HCT116 (cell line): Measurements from ENCODE around the gene CUEDC1. TPM values are rescaled to one million over a fixed set of nuclear protein-coding genes. Genes with fewer than 3 reads are reported as not detected.

Experiments
- ATAC-seq: fragments of 200-7000 bp; cut with Tn5 transposase; 2 replicates; pipeline ENCODE4 v1.9.1; 2020; ENCODE audit warnings: mild to moderate bottlenecking, moderate library complexity
- BruUV-seq: library from RNA; stranded (reverse); fragments of 400-500 nt; replicated peaks from 2 replicates; lab custom pipeline; 2021; lab: Mats Ljungman, UMichigan
- CTCF ChIA-PET: fragments of 300-600 bp; sonication (Branson Sonifier 250); formaldehyde crosslinking; loops from one replicate; lab custom pipeline; 2021; ENCODE audit warnings: antibody characterized with exemption; lab: Charles Lee
- POLR2A ChIA-PET: fragments of 300-600, 350-600 bp; sonication (Branson Sonifier 250); formaldehyde crosslinking; loops from one replicate; lab custom pipeline; 2021; ENCODE audit warnings: antibody characterized with exemption; lab: Charles Lee
- RAD21 ChIA-PET, 2 experiments: fragments of 300-600 bp; sonication (Branson Sonifier 250); formaldehyde crosslinking; loops; one replicate each; lab custom pipeline; 2023; ENCODE audit warnings: low total read pairs in 2 of 2; ENCODE audit not compliant: uncharacterized antibody in 2 of 2, unreplicated experiment in 2 of 2, low non-redundant PET in 1 of 2; lab: Charles Lee
- DNase-seq: peaks from one replicate; pipeline ENCODE4 v3.0.0-alpha.2; 2010; ENCODE audit warnings: low read depth, low spot score
- H2AFZ ChIP-seq: fragments of 200-600 bp; shearing (Covaris generic), sonication (generic); 2 replicates; pipeline ENCODE4 v1.6.1; 2017; ENCODE audit warnings: low read depth, mixed run types, mixed read lengths, antibody characterized with exemption, low read length; ENCODE audit not compliant: poor library complexity, severe bottlenecking
- H3K27ac ChIP-seq: 2 replicates; pipeline ENCODE4 v1.5.1; 2012; ENCODE audit warnings: low read depth, low read length
- H3K27me3 ChIP-seq: fragments of 200-600 bp; sonication (generic); 2 replicates; pipeline ENCODE4 v1.6.1; 2016; ENCODE audit warnings: mixed run types, low read length, mixed read lengths; ENCODE audit not compliant: insufficient read depth
- H3K36me3 ChIP-seq, 2 experiments: fragments of 200-500 bp in 1 of 2; fragments of 200-600 bp in 1 of 2; sonication (Bioruptor generic) in 1 of 2; sonication (generic) in 1 of 2; 2 replicates each; pipeline versions ENCODE4 v1.5.1 to v1.6.1; 2014 to 2016; ENCODE audit warnings: low read length in 2 of 2, inconsistent platforms in 1 of 2, mixed read lengths in 1 of 2, mixed run types in 1 of 2; ENCODE audit not compliant: insufficient read depth in 2 of 2, control insufficient read depth in 1 of 2
- H3K4me1 ChIP-seq, 2 experiments: fragments of 200-600 bp in 1 of 2; sonication (generic) in 1 of 2; 2 replicates each; pipeline versions ENCODE4 v1.5.1 to v1.6.1; 2012 to 2017; ENCODE audit warnings: low read length in 2 of 2, inconsistent platforms in 1 of 2, mild to moderate bottlenecking in 1 of 2, mixed read lengths in 1 of 2, mixed run types in 1 of 2, moderate library complexity in 1 of 2; ENCODE audit not compliant: insufficient read depth in 2 of 2, control insufficient read depth in 1 of 2
- H3K4me2 ChIP-seq: fragments of 200-600 bp; sonication (generic); 2 replicates; pipeline ENCODE4 v1.6.1; 2017; ENCODE audit warnings: mixed run types, low read length, mixed read lengths
- H3K4me3 ChIP-seq, 2 experiments: fragments of 200-600 bp in 1 of 2; sonication (generic) in 1 of 2; replicated peaks in 1 of 2; 2 replicates each; pipeline ENCODE4 v1.5.1; 2011 to 2016; ENCODE audit warnings: low read length in 2 of 2, control low read depth in 1 of 2, low read depth in 1 of 2, mild to moderate bottlenecking in 1 of 2, mixed read lengths in 1 of 2, mixed run types in 1 of 2
- H3K79me2 ChIP-seq: fragments of 200-600 bp; sonication (generic); 2 replicates; pipeline ENCODE4 v1.6.1; 2017; ENCODE audit warnings: mild to moderate bottlenecking, mixed run types, low read length, moderate library complexity, mixed read lengths; ENCODE audit not compliant: insufficient read depth
- H3K9ac ChIP-seq: fragments of 200-600 bp; sonication (generic); 2 replicates; pipeline ENCODE4 v1.6.1; 2016; ENCODE audit warnings: low read length, mixed read lengths
- H3K9me2 ChIP-seq: fragments of 200-600 bp; sonication (generic), shearing (Covaris generic); 2 replicates; pipeline ENCODE4 v1.6.1; 2017; ENCODE audit warnings: mixed run types, mild to moderate bottlenecking, moderate library complexity; ENCODE audit not compliant: insufficient read depth
- H3K9me3 ChIP-seq, 2 experiments: fragments of 200-500 bp in 1 of 2; fragments of 200-600 bp in 1 of 2; sonication (Bioruptor generic) in 1 of 2; sonication (generic) in 1 of 2; 2 replicates each; pipeline ENCODE4 v1.6.1; 2014 to 2017; ENCODE audit warnings: low read length in 2 of 2, mixed read lengths in 2 of 2, inconsistent platforms in 1 of 2, low read depth in 1 of 2, mild to moderate bottlenecking in 1 of 2, mixed run types in 1 of 2, moderate library complexity in 1 of 2; ENCODE audit not compliant: control insufficient read depth in 1 of 2, insufficient read depth in 1 of 2
- H4K20me1 ChIP-seq: fragments of 200-600 bp; sonication (generic), shearing (Covaris generic); 2 replicates; pipeline ENCODE4 v1.6.1; 2017; ENCODE audit warnings: mixed run types, mild to moderate bottlenecking, moderate library complexity; ENCODE audit not compliant: insufficient read depth
- CBX3 ChIP-seq: IDR thresholded peaks from 2 replicates; pipeline ENCODE4 v1.6.1; 2012; ENCODE audit warnings: low read depth
- CEBPB ChIP-seq: IDR thresholded peaks from 2 replicates; pipeline ENCODE4 v1.6.1; 2012; ENCODE audit warnings: low read depth
- CTCF ChIP-seq, 3 experiments: fragments of 200-600 bp in 1 of 3; sonication (generic) in 1 of 3; IDR thresholded peaks in 2 of 3; conservative IDR thresholded peaks in 1 of 3; 2 replicates each; pipeline ENCODE4 v1.5.1; 2012 to 2017; ENCODE audit warnings: low read depth in 2 of 3, low read length in 2 of 3, antibody characterized with exemption in 1 of 3, borderline replicate concordance in 1 of 3, control low read depth in 1 of 3, mild to moderate bottlenecking in 1 of 3, mixed read lengths in 1 of 3, mixed run types in 1 of 3, moderate library complexity in 1 of 3; ENCODE audit not compliant: insufficient read depth in 1 of 3
- MAX ChIP-seq: IDR thresholded peaks from 2 replicates; pipeline ENCODE4 v1.6.1; 2012
- RAD21 ChIP-seq: IDR thresholded peaks from 2 replicates; pipeline ENCODE4 v1.6.1; 2012; ENCODE audit warnings: low read depth, mild to moderate bottlenecking
- SIN3A ChIP-seq: IDR thresholded peaks from 2 replicates; pipeline ENCODE4 v1.6.1; 2012; ENCODE audit warnings: low read depth
- TCF7L2 ChIP-seq: IDR thresholded peaks from 2 replicates; pipeline ENCODE4 v1.7.0; 2011; ENCODE audit warnings: borderline replicate concordance, inconsistent platforms; ENCODE audit not compliant: insufficient read depth, insufficient read length; ENCODE audit errors: extremely low read depth
- intact Hi-C: fragments of 100-400 bp; cut with micrococcal nuclease; formaldehyde crosslinking; loops from 2 replicates; pipeline ENCODE4 v1.10.0; 2022
- total RNA-seq: library from RNA; stranded (reverse); gene quantifications from one replicate; pipeline ENCODE4 v1.2.1, GENCODE V29; 2021; ENCODE audit not compliant: unreplicated experiment

CUEDC1 gene
- total RNA-seq, 1 experiment from 2014 or later: 60.2 TPM

GRCh38 chr17:57916925-57917858, 38.0 kb downstream of the CUEDC1 start:
- ChIA-PET POLR2A (interaction anchor here (2.0 kb wide), 1 partner anchor 14 kb away, joined by 6 read pairs; no protein-coding TSS in a partner anchor), RAD21 (interaction anchor here in 1 of 2 experiments (1.0 kb wide), 1 partner anchor 23 kb away, joined by 5 read pairs; no protein-coding TSS in a partner anchor), CTCF (interaction anchor here (0.8 to 1.3 kb wide), 2 partner anchors 57 to 83 kb away, joined by 3 read pairs; no protein-coding TSS in a partner anchor)
- H3K36me3 ChIP-seq: no peaks in the 10 kb centered on the region
- H3K9me2 ChIP-seq: no peaks in the 10 kb centered on the region
- no peak overlapping the region for H2AFZ ChIP-seq
- intact Hi-C loops: loop anchor here (2.0 kb wide), 1 partner anchor 78 kb away; no protein-coding TSS in a partner anchor
- peak overlapping the region; percentile 43; the same call in 1 of the 2 replicates for H3K27ac ChIP-seq
- no peaks in the 10 kb centered on the region for H3K9me3 ChIP-seq
- H3K4me2 ChIP-seq: peak overlapping the region; percentile 34; the same call in 1 of the 2 replicates
- H3K4me1 ChIP-seq: peaks cover 62 to 83% of the 10 kb centered on the region in 2 experiments
- DNase-seq (peak; percentile 48), ATAC-seq (peak; percentile 67)
- H3K79me2 ChIP-seq: peaks cover 74% of the 10 kb centered on the region
- no peaks in the 10 kb centered on the region for H3K27me3 ChIP-seq
- H4K20me1 ChIP-seq: no peaks in the 10 kb centered on the region
- no peak overlapping the region for H3K4me3 ChIP-seq
- H3K9ac ChIP-seq: 0 out of 2 replicates have a peak overlapping the region, but pooled peaks have one; percentile 15
- TF ChIP-seq TCF7L2: no peak
- TF ChIP-seq CTCF (IDR thresholded peaks at IDR 0.05 in 2 of 3, conservative IDR thresholded peaks at IDR 0.05 in 1 of 3; ENCODE audit: borderline replicate concordance in 1 of 3, insufficient read depth in 1 of 3, low read depth in 2 of 3, low read length in 2 of 3): peak; percentile 24 to 52 (median 47); a peak in 4 of 6 replicates
- peak; percentile 92 for TF ChIP-seq MAX
- TF ChIP-seq SIN3A: no peak
- TF ChIP-seq CBX3: peak; percentile 35; the same call in 1 of the 2 replicates
- TF ChIP-seq RAD21: peak; percentile 81
- no peak for TF ChIP-seq CEBPB
- TF ChIP-seq, all 23 proteins: peak for 4
- no TSS peak for BruUV-seq
